RWPE1 (cell line): ENCODE measurements around the gene TMEM229B.

Source experiments
- CTCF ChIA-PET: fragments of 350-600 bp; sonication (Branson Sonifier 250); formaldehyde crosslinking; extraction: SDS; loops from one replicate; lab custom pipeline; 2021; lab: Yijun Ruan, JAX
- POLR2A ChIA-PET: fragments of 400-600 bp; formaldehyde crosslinking; extraction: SDS; loops from one replicate; lab custom pipeline; 2020; ENCODE audit warnings: antibody characterized with exemption; ENCODE audit not compliant: low non-redundant PET; lab: Yijun Ruan, JAX
- DNase-seq: peaks from one replicate; pipeline ENCODE4 v3.0.0; 2012; ENCODE audit warnings: low spot score
- H3K27ac ChIP-seq: fragments of 450-650 bp; 2 replicates; pipeline ENCODE4 v1.5.1; 2017
- CTCF ChIP-seq: fragments of 450-650 bp; conservative IDR thresholded peaks from 2 replicates; pipeline ENCODE4 v1.5.1; 2017; ENCODE audit warnings: low read depth, mild to moderate bottlenecking

The TMEM229B gene

GRCh38 chr14:67502867-67503266 lies 14.3 kb upstream of the TMEM229B start:
- H3K27ac ChIP-seq: no peak overlapping the region
- POLR2A ChIA-PET: no interaction called here
- CTCF ChIA-PET: no interaction called here
- DNase-seq: no peak
- TF ChIP-seq CTCF: no peak

- no peak for DNase-seq
- POLR2A ChIA-PET: no interaction called here
- no peak overlapping the region for H3K27ac ChIP-seq
- TF ChIP-seq CTCF: no peak
- CTCF ChIA-PET: no interaction called here
Measured at GRCh38 chr14:67501670-67502069, 13.1 kb upstream of the TMEM229B start.

- no peak overlapping the region for H3K27ac ChIP-seq
- ChIA-PET CTCF (no interaction called here), POLR2A (no interaction called here)
- no peak for DNase-seq
- no peak for TF ChIP-seq CTCF
Measured at GRCh38 chr14:67500981-67501380, 12.5 kb upstream of the TMEM229B start.

- H3K27ac ChIP-seq: no peak overlapping the region
- TF ChIP-seq CTCF: no peak
- no peak for DNase-seq
- POLR2A ChIA-PET: no interaction called here
- CTCF ChIA-PET: no interaction called here
Measured at GRCh38 chr14:67497716-67498115, 9.2 kb upstream of the TMEM229B start.

GRCh38 chr14:67497216-67497615 lies 8.7 kb upstream of the TMEM229B start:
- DNase-seq: no peak
- POLR2A ChIA-PET: no interaction called here
- CTCF ChIA-PET: no interaction called here
- H3K27ac ChIP-seq: no peak overlapping the region
- no peak for TF ChIP-seq CTCF

- TF ChIP-seq CTCF: no peak
- no peak overlapping the region for H3K27ac ChIP-seq
- DNase-seq: no peak
- ChIA-PET POLR2A (no interaction called here), CTCF (no interaction called here)
Measured at GRCh38 chr14:67495827-67496226, 7.3 kb upstream of the TMEM229B start.
